ENCODE results near the gene FAR2. TPM values are rescaled to one million over a fixed set of nuclear protein-coding genes. Genes with fewer than 3 reads are reported as not detected.

FAR2 gene
- total and polyA plus RNA-seq, 2 donors (not counting 1 experiment from before 2014, with no cell fraction given) = 9.2 to 10.2 TPM

DNA sequence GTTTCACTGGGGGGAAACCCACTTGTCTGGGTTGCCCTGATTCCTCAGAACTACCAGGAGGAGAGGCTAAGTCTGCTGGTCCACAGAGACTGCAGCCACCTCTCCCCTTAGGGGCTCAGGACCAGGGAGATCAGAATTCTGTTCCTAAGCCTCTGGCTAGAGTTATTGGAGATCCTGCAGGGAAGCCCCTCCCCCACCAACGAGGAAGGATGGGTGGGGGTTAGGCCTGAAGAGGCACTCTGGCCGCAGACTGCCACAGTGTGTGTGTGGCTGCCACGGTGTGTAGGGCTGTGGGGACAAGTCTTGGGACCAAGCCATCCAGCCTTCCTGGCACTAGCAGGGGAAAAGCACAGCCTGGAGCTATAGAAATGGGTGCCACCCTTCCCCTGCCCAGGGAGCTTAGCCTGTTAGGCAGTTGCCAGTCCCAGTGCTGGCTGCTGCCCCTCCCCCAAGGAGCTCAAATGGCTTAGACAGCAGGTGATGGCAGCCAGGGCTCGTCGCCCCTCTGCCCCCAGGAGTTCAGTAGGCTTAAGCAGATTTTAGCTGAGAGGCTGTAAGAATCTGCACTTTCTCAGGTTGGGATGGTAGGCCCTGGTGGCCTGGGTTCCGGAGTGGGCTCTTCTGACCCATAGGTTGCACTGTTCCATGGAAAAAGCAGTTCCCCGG is 124.2 kb downstream of the FAR2 start:
- no peak overlapping the region for H2AFZ ChIP-seq (ENCODE audit: low read length)
- no peak overlapping the region for H3K4me3 ChIP-seq (replicated peaks in 1 of 4; ENCODE audit: control extremely low read depth in 1 of 4, insufficient read depth in 1 of 4, low read depth in 3 of 4, low read length in 4 of 4)
- H3K4me1 ChIP-seq (ENCODE audit: control insufficient read depth, extremely low read depth, insufficient read depth, low read length) = no peaks in the 10 kb centered on the region
- H3K36me3 ChIP-seq (ENCODE audit: control insufficient read depth, insufficient read depth, low read length) = no peaks in the 10 kb centered on the region
- no peak overlapping the region for H3K9ac ChIP-seq (ENCODE audit: insufficient read depth, low read length)
- no peak overlapping the region for H3K4me2 ChIP-seq (ENCODE audit: extremely low read depth, insufficient read depth, low read length)
- H3K27me3 ChIP-seq (ENCODE audit: control insufficient read depth, insufficient read depth, low read length) = no peaks in the 10 kb centered on the region
- H3K27ac ChIP-seq (ENCODE audit: insufficient read depth, low read length) = no peak overlapping the region
- TF ChIP-seq, protein P1, sequence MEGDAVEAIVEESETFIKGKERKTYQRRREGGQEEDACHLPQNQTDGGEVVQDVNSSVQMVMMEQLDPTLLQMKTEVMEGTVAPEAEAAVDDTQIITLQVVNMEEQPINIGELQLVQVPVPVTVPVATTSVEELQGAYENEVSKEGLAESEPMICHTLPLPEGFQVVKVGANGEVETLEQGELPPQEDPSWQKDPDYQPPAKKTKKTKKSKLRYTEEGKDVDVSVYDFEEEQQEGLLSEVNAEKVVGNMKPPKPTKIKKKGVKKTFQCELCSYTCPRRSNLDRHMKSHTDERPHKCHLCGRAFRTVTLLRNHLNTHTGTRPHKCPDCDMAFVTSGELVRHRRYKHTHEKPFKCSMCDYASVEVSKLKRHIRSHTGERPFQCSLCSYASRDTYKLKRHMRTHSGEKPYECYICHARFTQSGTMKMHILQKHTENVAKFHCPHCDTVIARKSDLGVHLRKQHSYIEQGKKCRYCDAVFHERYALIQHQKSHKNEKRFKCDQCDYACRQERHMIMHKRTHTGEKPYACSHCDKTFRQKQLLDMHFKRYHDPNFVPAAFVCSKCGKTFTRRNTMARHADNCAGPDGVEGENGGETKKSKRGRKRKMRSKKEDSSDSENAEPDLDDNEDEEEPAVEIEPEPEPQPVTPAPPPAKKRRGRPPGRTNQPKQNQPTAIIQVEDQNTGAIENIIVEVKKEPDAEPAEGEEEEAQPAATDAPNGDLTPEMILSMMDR (conservative IDR thresholded peaks at IDR 0.05 in 1 of 2, IDR thresholded peaks at IDR 0.05 in 1 of 2; ENCODE audit: low read depth in 1 of 2, low read length in 2 of 2) = no peak
- DNase-seq (ENCODE audit: low read depth in 2 of 2) = no peak
- H3K79me2 ChIP-seq (ENCODE audit: control insufficient read depth, insufficient read depth, low read length) = no peaks in the 10 kb centered on the region
- H4K20me1 ChIP-seq (ENCODE audit: control insufficient read depth, extremely low read depth, insufficient read depth, low read length) = no peaks in the 10 kb centered on the region
- no peaks in the 10 kb centered on the region for H3K9me3 ChIP-seq (ENCODE audit: control insufficient read depth, insufficient read depth, low read depth, low read length)

DNA sequence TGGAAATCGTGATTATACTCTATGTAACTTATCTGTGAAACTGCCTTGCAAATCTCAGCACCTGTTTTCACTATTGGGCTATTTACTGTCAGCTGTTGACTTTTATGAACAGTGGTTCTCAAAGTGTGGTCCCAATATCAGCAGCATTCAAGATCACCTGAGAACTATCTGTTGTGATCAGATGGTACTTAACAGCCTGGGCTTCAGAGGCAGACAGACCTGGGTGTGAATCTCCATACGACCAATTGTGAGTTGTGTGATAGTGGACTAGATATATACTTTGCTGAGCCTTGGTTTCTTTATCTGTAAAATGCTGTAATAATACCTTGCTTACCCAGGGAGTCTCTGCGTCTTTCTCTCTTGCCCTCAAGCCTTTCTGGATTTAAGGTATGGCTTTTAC is 126.8 kb downstream of the FAR2 start:
- Histone ChIP-seq H3K4me1 (ENCODE audit: control insufficient read depth, extremely low read depth, insufficient read depth, low read length) (no peaks in the 10 kb centered on the region), H3K36me3 (ENCODE audit: control insufficient read depth, insufficient read depth, low read length) (no peaks in the 10 kb centered on the region), H3K4me2 (ENCODE audit: extremely low read depth, insufficient read depth, low read length) (no peak overlapping the region), H3K27ac (ENCODE audit: insufficient read depth, low read length) (no peak overlapping the region), H3K79me2 (ENCODE audit: control insufficient read depth, insufficient read depth, low read length) (no peaks in the 10 kb centered on the region), H2AFZ (ENCODE audit: low read length) (no peak overlapping the region), H3K27me3 (ENCODE audit: control insufficient read depth, insufficient read depth, low read length) (no peaks in the 10 kb centered on the region), H3K4me3 (replicated peaks in 1 of 4; ENCODE audit: control extremely low read depth in 1 of 4, insufficient read depth in 1 of 4, low read depth in 3 of 4, low read length in 4 of 4) (no peak overlapping the region), H4K20me1 (ENCODE audit: control insufficient read depth, extremely low read depth, insufficient read depth, low read length) (no peaks in the 10 kb centered on the region), H3K9ac (ENCODE audit: insufficient read depth, low read length) (no peak overlapping the region), H3K9me3 (ENCODE audit: control insufficient read depth, insufficient read depth, low read depth, low read length) (no peaks in the 10 kb centered on the region)
- no peak for TF ChIP-seq EZH2 (IDR thresholded peaks at IDR 0.05; ENCODE audit: low read length, missing control alignments)
- TF ChIP-seq, protein P1 (conservative IDR thresholded peaks at IDR 0.05 in 1 of 2, IDR thresholded peaks at IDR 0.05 in 1 of 2; ENCODE audit: low read depth in 1 of 2, low read length in 2 of 2) = no peak
- DNase-seq (ENCODE audit: low read depth in 2 of 2) = no peak

- no peak overlapping the region for H3K27ac ChIP-seq (ENCODE audit: insufficient read depth, low read length)
Observed at GRCh38 chr12:29277231-29277630, 128.2 kb downstream of the FAR2 start.

More at GRCh38 chr12:29277231-29277630, 128.2 kb downstream of the FAR2 start:
- no peak overlapping the region for H2AFZ ChIP-seq (ENCODE audit: low read length)
- no peaks in the 10 kb centered on the region for H3K4me1 ChIP-seq (ENCODE audit: control insufficient read depth, extremely low read depth, insufficient read depth, low read length)
- H3K4me3 ChIP-seq (replicated peaks in 1 of 4; ENCODE audit: control extremely low read depth in 1 of 4, insufficient read depth in 1 of 4, low read depth in 3 of 4, low read length in 4 of 4) = no peak overlapping the region
- no peak for TF ChIP-seq EZH2 (IDR thresholded peaks at IDR 0.05; ENCODE audit: low read length, missing control alignments)
- TF ChIP-seq, protein P1 (conservative IDR thresholded peaks at IDR 0.05 in 1 of 2, IDR thresholded peaks at IDR 0.05 in 1 of 2; ENCODE audit: low read depth in 1 of 2, low read length in 2 of 2) = no peak
- H4K20me1 ChIP-seq (ENCODE audit: control insufficient read depth, extremely low read depth, insufficient read depth, low read length) = no peaks in the 10 kb centered on the region
- no peaks in the 10 kb centered on the region for H3K36me3 ChIP-seq (ENCODE audit: control insufficient read depth, insufficient read depth, low read length)
- no peaks in the 10 kb centered on the region for H3K9me3 ChIP-seq (ENCODE audit: control insufficient read depth, insufficient read depth, low read depth, low read length)
- DNase-seq (ENCODE audit: low read depth in 2 of 2) = peak in 1 of 2 donors; percentile 25
- no peaks in the 10 kb centered on the region for H3K79me2 ChIP-seq (ENCODE audit: control insufficient read depth, insufficient read depth, low read length)
- no peak overlapping the region for H3K4me2 ChIP-seq (ENCODE audit: extremely low read depth, insufficient read depth, low read length)
- no peaks in the 10 kb centered on the region for H3K27me3 ChIP-seq (ENCODE audit: control insufficient read depth, insufficient read depth, low read length)
- H3K9ac ChIP-seq (ENCODE audit: insufficient read depth, low read length) = no peak overlapping the region

Measured in fibroblast of lung (primary cell).